ENCODE results near the gene BEND7. TPM values are rescaled to one million over a fixed set of nuclear protein-coding genes. Genes with fewer than 3 reads are reported as not detected.

The BEND7 gene
- total and polyA plus RNA-seq, 8 donors = 4.6 to 32.1 (median 21.0) TPM

DNA sequence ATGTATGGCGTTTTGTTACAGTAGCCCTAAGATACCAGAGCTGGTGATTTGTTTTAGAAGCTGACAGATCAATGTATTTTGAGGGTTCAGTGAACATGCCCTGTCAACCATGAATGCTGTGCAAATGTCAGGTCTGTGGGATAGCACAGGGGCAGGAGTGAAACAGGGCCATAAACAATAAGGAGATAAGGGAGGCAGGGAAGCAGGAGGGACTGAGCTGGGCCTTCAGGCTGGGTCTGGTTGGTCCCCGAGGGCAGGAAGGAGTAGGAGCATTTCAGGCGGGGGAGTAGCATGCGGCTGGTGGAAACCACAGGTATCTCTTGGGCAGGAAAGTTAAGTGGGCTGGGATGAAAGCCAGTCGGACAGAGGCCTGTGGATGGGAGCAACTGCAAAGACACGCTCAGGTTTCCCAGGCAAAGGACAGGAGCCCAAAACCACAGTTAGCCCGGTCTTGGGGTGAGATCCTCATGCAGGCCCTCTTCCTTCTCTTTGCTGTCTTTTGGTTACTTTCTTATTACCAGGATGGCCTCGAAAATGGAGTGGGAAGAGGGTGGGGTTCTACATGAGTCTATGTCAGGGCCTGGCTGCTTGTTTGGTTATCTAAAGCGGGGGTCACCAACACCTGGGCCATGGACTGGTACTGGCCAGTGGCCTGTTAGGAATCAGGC is 111.2 kb downstream of the BEND7 start:
- Histone ChIP-seq H3K4me1 (peaks cover 0 to 6% (median 0%) of the 10 kb centered on the region in 4 donors), H3K9me3 (peaks cover 0 to 14% (median 11%) of the 10 kb centered on the region in 4 donors), H3K27me3 (no peaks in the 10 kb centered on the region), H3K36me3 (no peaks in the 10 kb centered on the region), H3K27ac (no peak overlapping the region), H3K4me3 (no peak overlapping the region)
- WGBS, 5 donors = 84 to 89% (median 86%) methylated on average over 9 of the region's 9 CpGs
- TF ChIP-seq CTCF (IDR thresholded peaks at IDR 0.05) = no peak
- no peak for TF ChIP-seq EP300 (IDR thresholded peaks at IDR 0.05)
- TF ChIP-seq POLR2AphosphoS5 (IDR thresholded peaks at IDR 0.05) = no peak
- TF ChIP-seq POLR2A (IDR thresholded peaks at IDR 0.05) = no peak
- no peak for DNase-seq
- intact Hi-C loops (cut with DNase I; ENCODE audit: low total_unique reads) = no loop called here

GRCh38 chr10:13416760-13417159 is 112.1 kb downstream of the BEND7 start:
- WGBS, 5 donors = 48 to 69% (median 56%) methylated on average over 2 of the region's 2 CpGs
- peaks cover 0 to 6% (median 0%) of the 10 kb centered on the region in 4 donors for H3K4me1 ChIP-seq
- H3K9me3 ChIP-seq = peaks cover 0 to 14% (median 11%) of the 10 kb centered on the region in 4 donors
- H3K27me3 ChIP-seq = no peaks in the 10 kb centered on the region
- no peaks in the 10 kb centered on the region for H3K36me3 ChIP-seq
- TF ChIP-seq POLR2A (IDR thresholded peaks at IDR 0.05) (no peak), EP300 (IDR thresholded peaks at IDR 0.05) (no peak), CTCF (IDR thresholded peaks at IDR 0.05) (no peak), POLR2AphosphoS5 (IDR thresholded peaks at IDR 0.05) (no peak)
- H3K4me3 ChIP-seq = no peak overlapping the region
- no peak for DNase-seq
- intact Hi-C loops (cut with DNase I; ENCODE audit: low total_unique reads) = no loop called here
- no peak overlapping the region for H3K27ac ChIP-seq

- Histone ChIP-seq H3K4me3 (no peak overlapping the region), H3K9me3 (peaks cover 0 to 14% (median 11%) of the 10 kb centered on the region in 4 donors), H3K36me3 (no peaks in the 10 kb centered on the region), H3K4me1 (peaks cover 0 to 6% (median 0%) of the 10 kb centered on the region in 4 donors), H3K27ac (peak overlapping the region in 1 of 5 donors; percentile 7), H3K27me3 (no peaks in the 10 kb centered on the region)
- TF ChIP-seq POLR2A (IDR thresholded peaks at IDR 0.05) = no peak
- TF ChIP-seq EP300 (IDR thresholded peaks at IDR 0.05) = no peak
- TF ChIP-seq POLR2AphosphoS5 (IDR thresholded peaks at IDR 0.05) = peak in 1 of 3 donors; percentile 19
- peak in 3 of 7 experiments; percentile 10 to 36 (median 11) for TF ChIP-seq CTCF (IDR thresholded peaks at IDR 0.05)
- peak; percentile 57 to 74 for DNase-seq
- intact Hi-C loops (cut with DNase I; ENCODE audit: low total_unique reads) = no loop called here
- WGBS, 5 donors = 22 to 53% (median 33%) methylated on average over 2 of the region's 2 CpGs
Measured at GRCh38 chr10:13414855-13415254, 114.0 kb downstream of the BEND7 start.

DNA sequence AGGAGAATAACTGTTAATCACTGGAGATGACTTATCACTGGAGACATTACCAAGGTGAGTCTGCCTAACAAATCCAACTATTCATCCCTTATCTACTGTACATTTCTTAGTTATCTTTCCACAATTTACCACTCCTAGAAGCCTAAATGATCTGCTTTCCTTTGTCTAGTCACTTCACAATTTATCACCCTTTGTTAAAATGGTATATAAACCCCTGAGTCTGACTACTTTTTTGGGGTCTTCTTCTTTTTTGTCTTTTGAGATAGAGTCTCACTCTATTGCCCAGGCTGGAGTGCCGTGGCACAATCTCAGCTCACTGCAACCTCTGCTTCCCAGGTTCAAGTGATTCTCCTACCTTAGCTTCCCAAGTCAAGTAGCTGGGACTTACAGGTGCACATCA is 114.7 kb downstream of the BEND7 start:
- H3K27me3 ChIP-seq = no peaks in the 10 kb centered on the region

More for the DNA sequence above, 114.7 kb downstream of the BEND7 start:
- WGBS, 5 donors = 83 to 100% (median 95%) methylated on average over 1 of the region's 1 CpG
- H3K4me3 ChIP-seq = no peak overlapping the region
- no peak for TF ChIP-seq EP300 (IDR thresholded peaks at IDR 0.05)
- TF ChIP-seq CTCF (IDR thresholded peaks at IDR 0.05) = no peak
- TF ChIP-seq POLR2A (IDR thresholded peaks at IDR 0.05) = no peak
- TF ChIP-seq POLR2AphosphoS5 (IDR thresholded peaks at IDR 0.05) = no peak
- H3K36me3 ChIP-seq = no peaks in the 10 kb centered on the region
- intact Hi-C loops (cut with DNase I; ENCODE audit: low total_unique reads) = no loop called here
- H3K4me1 ChIP-seq = peaks cover 0 to 6% (median 0%) of the 10 kb centered on the region in 4 donors
- peaks cover 0 to 14% (median 11%) of the 10 kb centered on the region in 4 donors for H3K9me3 ChIP-seq
- no peak for DNase-seq
- H3K27ac ChIP-seq = no peak overlapping the region

Data from stomach (tissue), 9 donors.